T47D (cell line): Measurements from ENCODE around the gene RNF144A.
"Not testable (repeated sequence)": the region's sequence is repeated elsewhere in the genome, so short reads cannot be mapped to it uniquely, and the experiment has no call there.

Experiments
- DNase-seq, 2 experiments: peaks; one replicate each; pipeline versions ENCODE4 v3.0.0 to v3.0.0-alpha.2; 2011 to 2012; ENCODE audit warnings: low read depth in 1 of 2, low spot score in 1 of 2
- JUND ChIP-seq: IDR thresholded peaks from 2 replicates; pipeline ENCODE4 v1.6.1; 2012; ENCODE audit warnings: low read depth
- in situ Hi-C: cut with HindIII; loops from 2 replicates; pipeline ENCODE4 v1.10.0; 2016; ENCODE audit warnings: low sequenced_read_pairs, low pct_unique_long_range_greater_than_20kb

The RNF144A gene

GRCh38 chr2:6885968-6886367 lies 31.2 kb upstream of the RNF144A start:
- no peak for TF ChIP-seq JUND
- DNase-seq, result no peak
- in situ Hi-C loops, result no loop called here

DNA sequence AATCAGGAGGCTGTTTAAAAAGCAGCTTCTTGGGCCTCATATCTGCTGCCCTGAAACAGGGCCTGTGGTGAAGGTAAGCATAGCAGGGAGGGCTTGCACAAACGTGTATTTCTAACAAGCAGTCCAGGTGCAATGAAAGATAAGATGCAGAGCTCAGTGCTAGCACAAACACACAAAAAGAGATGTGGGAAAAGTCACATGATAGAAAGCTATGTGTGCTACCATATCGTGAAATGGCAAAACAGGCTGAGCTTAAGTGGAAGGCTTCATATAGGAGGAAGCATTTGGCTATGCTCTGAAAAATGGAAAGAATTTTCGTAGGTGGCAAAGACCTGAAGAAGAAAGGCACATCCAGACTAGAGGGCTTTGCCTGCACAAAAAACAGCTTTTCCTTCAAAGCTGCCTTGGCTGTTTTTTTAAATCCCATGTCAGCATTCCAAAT lies 29.4 kb upstream of the RNF144A start:
- in situ Hi-C loops, result no loop called here
- TF ChIP-seq JUND, result no peak
- no peak for DNase-seq

- in situ Hi-C loops, result no loop called here
Observed at GRCh38 chr2:6888724-6889123, 28.5 kb upstream of the RNF144A start.

GRCh38 chr2:6893876-6894482 lies 23.2 kb upstream of the RNF144A start:
- in situ Hi-C loops, result no loop called here
- no peak for DNase-seq
- TF ChIP-seq JUND, result no peak

More at GRCh38 chr2:6888724-6889123, 28.5 kb upstream of the RNF144A start:
- TF ChIP-seq JUND, result no peak
- no peak for DNase-seq

- TF ChIP-seq JUND, result no peak
- in situ Hi-C loops, result no loop called here
- peak in 1 of 2 experiments; percentile 40 for DNase-seq
Observed at GRCh38 chr2:6896930-6897759, 20.1 kb upstream of the RNF144A start.

- DNase-seq, in situ Hi-C loops: not testable (repeated sequence)
Observed at GRCh38 chr2:6902581-6902980, 14.6 kb upstream of the RNF144A start.

DNA sequence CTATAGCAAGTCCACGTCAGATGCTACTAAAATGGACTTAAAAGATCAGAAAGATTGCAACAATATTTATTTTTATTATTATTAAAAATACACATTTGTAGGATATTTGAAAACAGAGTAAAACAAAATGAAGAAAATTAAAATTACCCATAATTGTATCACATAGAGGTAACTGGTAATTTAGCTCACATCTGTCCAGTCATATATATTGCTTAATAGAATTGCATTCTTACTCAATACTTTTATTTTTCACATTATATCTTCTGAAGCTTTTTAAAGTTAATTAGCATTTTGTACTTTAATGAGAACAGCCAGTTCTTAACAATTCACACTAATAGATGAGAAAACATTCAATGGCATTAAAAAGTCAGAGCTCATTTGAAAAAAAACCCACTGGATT lies 11.5 kb upstream of the RNF144A start:
- no peak for DNase-seq
- TF ChIP-seq JUND, result no peak
- in situ Hi-C loops, result no loop called here

DNA sequence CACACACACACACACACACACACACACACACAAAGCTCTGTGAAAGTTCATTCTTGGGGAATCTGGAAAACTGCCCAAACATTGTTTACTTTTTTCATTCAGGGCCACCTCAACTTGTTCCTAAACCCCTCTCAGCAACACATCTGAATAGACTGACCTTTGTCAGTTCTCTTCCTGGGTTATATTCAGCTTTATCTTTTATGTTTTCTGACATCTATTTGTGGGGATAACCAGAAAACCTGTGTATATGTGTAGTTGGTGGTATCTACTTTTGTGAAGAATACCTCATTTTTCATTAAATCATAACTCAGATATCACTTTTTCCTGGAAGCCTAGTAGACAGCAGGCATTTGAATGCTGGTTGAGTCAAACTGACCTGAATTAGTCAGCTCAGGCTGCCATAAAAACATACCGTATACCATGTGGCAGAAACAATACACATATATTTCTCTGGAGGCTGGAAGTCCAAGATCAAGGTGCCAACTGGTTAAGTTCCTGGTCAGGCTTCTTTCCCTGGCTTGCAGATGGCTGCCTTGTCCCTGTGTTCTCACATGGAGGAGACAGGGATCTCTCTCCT lies 11.0 kb upstream of the RNF144A start:
- in situ Hi-C loops, result no loop called here
- no peak for TF ChIP-seq JUND
- DNase-seq, result no peak

DNA sequence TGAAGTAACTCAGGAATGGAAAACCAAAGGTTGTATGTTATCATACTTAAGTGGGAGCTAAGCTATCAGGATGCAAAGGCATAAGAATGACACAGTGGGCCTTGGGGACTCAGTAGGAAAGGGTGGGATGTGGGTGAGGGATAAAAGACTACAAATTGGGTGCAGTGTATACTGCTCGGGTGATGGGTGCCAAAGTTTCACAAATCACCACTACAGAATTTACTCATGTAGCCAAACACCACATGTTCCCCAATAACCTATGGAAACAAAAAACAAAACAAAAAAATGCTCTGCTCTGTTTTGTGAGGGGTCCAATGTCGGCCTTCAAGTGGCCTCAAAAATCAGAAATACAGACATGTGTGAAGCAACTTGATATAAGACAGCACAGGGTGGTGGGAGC lies 8.9 kb upstream of the RNF144A start:
- in situ Hi-C loops, result no loop called here
- no peak for TF ChIP-seq JUND
- DNase-seq, result no peak

DNA sequence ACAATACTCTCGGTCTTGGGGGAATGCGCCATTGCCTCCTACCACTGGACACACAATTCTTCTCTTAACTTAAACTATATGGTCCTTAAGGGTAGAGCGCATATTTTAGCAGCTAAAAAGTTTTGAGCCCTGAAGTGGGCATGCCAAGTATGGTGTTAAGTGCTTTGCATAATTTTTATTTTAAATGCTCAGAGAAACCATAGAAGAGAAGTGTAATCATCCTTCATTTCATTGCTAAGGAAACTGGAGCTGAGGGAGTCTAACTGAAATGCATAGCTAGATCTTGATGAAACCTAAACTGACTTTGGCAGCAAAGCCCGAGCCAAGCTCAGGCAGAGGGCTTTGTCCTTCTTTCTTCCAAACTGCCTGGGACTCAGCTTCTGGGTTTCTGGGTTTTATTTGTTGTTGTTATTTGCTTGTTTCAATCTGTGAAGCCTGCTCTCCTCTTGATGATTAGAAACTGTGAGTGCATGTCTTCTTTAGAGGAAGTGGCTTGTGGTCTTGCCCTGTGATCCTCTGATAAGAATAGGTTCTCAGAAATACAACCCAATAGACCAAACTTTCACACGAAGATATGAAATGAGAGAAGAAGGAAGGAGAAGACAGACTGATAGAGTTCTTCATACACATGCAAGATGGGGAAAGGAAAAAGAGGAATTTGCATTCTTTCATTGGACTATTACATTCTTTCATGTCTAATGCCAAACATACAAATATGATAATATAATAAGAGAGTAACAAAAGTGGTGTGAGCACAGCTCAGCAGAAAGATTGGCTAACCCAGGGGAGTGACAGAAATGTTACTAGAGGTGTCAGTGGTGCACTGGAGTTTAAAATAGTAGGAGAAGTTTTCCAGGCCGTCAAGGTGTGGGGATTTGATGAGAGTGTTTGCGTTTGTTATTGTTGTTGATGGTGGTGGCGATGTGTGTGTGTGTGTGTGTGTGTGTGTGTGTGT lies 7.5 kb upstream of the RNF144A start:
- in situ Hi-C loops, result no loop called here
- TF ChIP-seq JUND, result no peak
- DNase-seq, result no peak

DNA sequence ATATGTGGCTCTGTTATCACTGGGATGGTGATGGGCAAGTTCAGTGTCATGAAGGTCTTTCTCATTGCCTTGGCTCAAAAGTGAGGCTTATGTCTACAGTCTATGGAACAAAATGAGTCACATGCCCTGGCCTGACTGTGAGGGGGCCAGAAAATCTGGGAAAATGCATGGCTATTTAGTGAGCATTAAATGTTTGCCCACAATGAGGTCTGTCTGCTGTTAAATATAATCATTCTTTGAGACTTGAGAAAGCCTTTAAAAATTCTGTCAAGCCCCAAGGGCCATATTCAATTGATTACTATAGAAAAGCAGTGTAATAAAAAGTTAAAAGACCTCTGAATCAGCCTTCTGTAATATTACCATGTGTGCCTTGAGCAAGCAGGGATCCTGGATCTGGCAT lies 5.5 kb upstream of the RNF144A start:
- TF ChIP-seq JUND, result no peak
- DNase-seq, result no peak
- in situ Hi-C loops, result no loop called here

- no peak for DNase-seq
- TF ChIP-seq JUND, result no peak
- in situ Hi-C loops, result no loop called here
Observed at GRCh38 chr2:6913415-6914157, 3.6 kb upstream of the RNF144A start.
